Natural killer cell (primary cell): Measurements from ENCODE around the gene ADAM20. TPM values are rescaled to one million over a fixed set of nuclear protein-coding genes. Genes with fewer than 3 reads are reported as not detected.

Source experiments
- ATAC-seq, 3 donors: fragments of 150-1000 bp in 2 of 3; fragments of 200-7000 bp in 1 of 3; cut with Tn5 transposase; 1 replicate in 1 of 3; 2 replicates in 2 of 3; pipeline ENCODE4 v1.10.0; 2021; ENCODE audit warnings: mild to moderate bottlenecking in 2 of 3, moderate library complexity in 2 of 3
- DNase-seq, 2 donors: peaks; one replicate each; pipeline versions ENCODE4 v3.0.0 to v3.0.0-alpha.2; 2013 to 2021; ENCODE audit warnings: mixed read lengths in 1 of 2
- H3K27ac ChIP-seq: one replicate; pipeline ENCODE4 v1.5.1; 2013; ENCODE audit warnings: mild to moderate bottlenecking, low read length
- H3K27me3 ChIP-seq: one replicate; pipeline ENCODE4 v1.6.1; 2013; ENCODE audit warnings: low read length; ENCODE audit not compliant: control insufficient read depth, insufficient read depth
- H3K36me3 ChIP-seq: one replicate; pipeline ENCODE4 v1.6.1; 2013; ENCODE audit warnings: low read length; ENCODE audit not compliant: control insufficient read depth, insufficient read depth
- H3K4me1 ChIP-seq: one replicate; pipeline ENCODE4 v1.6.1; 2013; ENCODE audit warnings: low read length; ENCODE audit not compliant: control insufficient read depth, insufficient read depth
- H3K4me3 ChIP-seq: one replicate; pipeline ENCODE4 v1.5.1; 2013; ENCODE audit warnings: low read length
- H3K9me3 ChIP-seq: one replicate; pipeline ENCODE4 v1.6.1; 2013; ENCODE audit warnings: low read length; ENCODE audit not compliant: control insufficient read depth, insufficient read depth
- H3K27ac Mint-ChIP-seq, 2 donors: one replicate each; pipeline ENCODE4 v1.8.0; 2022; ENCODE audit warnings: mild to moderate bottlenecking in 2 of 2, mixed read lengths in 2 of 2, moderate library complexity in 1 of 2
- H3K27me3 Mint-ChIP-seq, 2 donors: one replicate each; pipeline ENCODE4 v1.8.0; 2022; ENCODE audit warnings: low read depth in 2 of 2, mixed read lengths in 2 of 2
- H3K36me3 Mint-ChIP-seq: one replicate; pipeline ENCODE4 v1.8.0; 2022; ENCODE audit warnings: mixed read lengths
- H3K4me1 Mint-ChIP-seq, 2 donors: one replicate each; pipeline ENCODE4 v1.8.0; 2022; ENCODE audit warnings: mixed read lengths in 2 of 2
- H3K4me3 Mint-ChIP-seq: one replicate; pipeline ENCODE4 v1.8.0; 2022; ENCODE audit warnings: mild to moderate bottlenecking, moderate library complexity, mixed read lengths
- H3K9me3 Mint-ChIP-seq, 2 donors: one replicate each; pipeline ENCODE4 v1.8.0; 2022; ENCODE audit warnings: mixed read lengths in 2 of 2
- WGBS: methylation state at CpG from one replicate; pipeline ENCODE4 v1.1.7; 2013; ENCODE audit warnings: missing lambda C conversion rate; ENCODE audit not compliant: insufficient coverage; 5-methylcytosine and 5-hydroxymethylcytosine counted together
- intact Hi-C: fragments of 100-400 bp; cut with micrococcal nuclease; formaldehyde crosslinking; loops from one replicate; pipeline ENCODE4 v1.14.2; 2022
- total RNA-seq, 4 donors: library from RNA; stranded (reverse); fragments of 120-200 nt in 1 of 4; gene quantifications; one replicate each; pipeline versions ENCODE4 v1.2.3 to v1.2.4, GENCODE V29; 2013 to 2022
- TF ChIP-seq, protein P1 (sequence below): fragments of 200-600 bp; IDR thresholded peaks from one replicate; pipeline ENCODE4 v1.8.0; 2022; ENCODE audit warnings: antibody characterized with exemption

The ADAM20 gene
- total RNA-seq, 3 donors from 2014 or later (not counting 1 experiment from before 2014, with no cell fraction given): 0.38 to 0.80 (median 0.63) TPM

DNA sequence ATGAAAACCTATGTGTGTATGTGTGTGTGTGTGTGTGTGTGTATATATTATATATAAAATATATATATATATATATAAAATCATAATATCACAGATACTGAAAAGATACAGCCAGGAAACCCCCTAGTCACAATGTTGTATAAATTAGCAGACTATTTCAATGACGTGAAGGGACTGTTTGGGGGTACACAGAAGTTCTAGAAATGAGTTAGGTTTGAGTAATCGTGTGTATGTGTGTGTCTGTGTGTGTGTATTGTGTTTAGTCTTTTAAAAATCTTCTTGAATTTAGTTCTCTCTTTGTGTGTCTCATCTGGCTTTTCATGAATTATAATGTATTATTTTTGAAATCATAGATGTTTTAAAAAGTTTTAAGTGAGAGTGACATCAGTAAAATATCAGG, 61.0 kb downstream of the ADAM20 start:
- no peaks in the 10 kb centered on the region for H3K9me3 Mint-ChIP-seq
- H3K4me3 Mint-ChIP-seq: no peak overlapping the region
- H3K4me1 ChIP-seq: no peaks in the 10 kb centered on the region
- no peak overlapping the region for H3K4me3 ChIP-seq
- no peaks in the 10 kb centered on the region for H3K9me3 ChIP-seq
- no peaks in the 10 kb centered on the region for H3K36me3 ChIP-seq
- 80% methylated on average over 2 of the region's 2 CpGs for WGBS
- TF ChIP-seq, protein P1, sequence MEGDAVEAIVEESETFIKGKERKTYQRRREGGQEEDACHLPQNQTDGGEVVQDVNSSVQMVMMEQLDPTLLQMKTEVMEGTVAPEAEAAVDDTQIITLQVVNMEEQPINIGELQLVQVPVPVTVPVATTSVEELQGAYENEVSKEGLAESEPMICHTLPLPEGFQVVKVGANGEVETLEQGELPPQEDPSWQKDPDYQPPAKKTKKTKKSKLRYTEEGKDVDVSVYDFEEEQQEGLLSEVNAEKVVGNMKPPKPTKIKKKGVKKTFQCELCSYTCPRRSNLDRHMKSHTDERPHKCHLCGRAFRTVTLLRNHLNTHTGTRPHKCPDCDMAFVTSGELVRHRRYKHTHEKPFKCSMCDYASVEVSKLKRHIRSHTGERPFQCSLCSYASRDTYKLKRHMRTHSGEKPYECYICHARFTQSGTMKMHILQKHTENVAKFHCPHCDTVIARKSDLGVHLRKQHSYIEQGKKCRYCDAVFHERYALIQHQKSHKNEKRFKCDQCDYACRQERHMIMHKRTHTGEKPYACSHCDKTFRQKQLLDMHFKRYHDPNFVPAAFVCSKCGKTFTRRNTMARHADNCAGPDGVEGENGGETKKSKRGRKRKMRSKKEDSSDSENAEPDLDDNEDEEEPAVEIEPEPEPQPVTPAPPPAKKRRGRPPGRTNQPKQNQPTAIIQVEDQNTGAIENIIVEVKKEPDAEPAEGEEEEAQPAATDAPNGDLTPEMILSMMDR: no peak
- no peaks in the 10 kb centered on the region for H3K27me3 ChIP-seq
- intact Hi-C loops: no loop called here
- H3K27me3 Mint-ChIP-seq: no peaks in the 10 kb centered on the region
- ATAC-seq (no peak), DNase-seq (no peak)
- H3K36me3 Mint-ChIP-seq: no peaks in the 10 kb centered on the region
- no peak overlapping the region for H3K27ac Mint-ChIP-seq
- H3K27ac ChIP-seq: no peak overlapping the region
- H3K4me1 Mint-ChIP-seq: no peaks in the 10 kb centered on the region

Other genes with a start within 250 kb of the ADAM20 start
- 10 to 100 TPM; 14.8 to 24.7 (median 21.6) TPM for gene COX16, start 175.3 kb downstream of the ADAM20 start, total RNA-seq
- 10 to 100 TPM in 2 of 3 donors, 1 to 10 TPM in 1; 9.1 to 16.6 (median 12.4) TPM for gene SYNJ2BP, start 117.9 kb downstream of the ADAM20 start, total RNA-seq
- gene ADAM21, start 82.8 kb downstream of the ADAM20 start, total RNA-seq: not detected
- gene MED6, start 65.7 kb upstream of the ADAM20 start, total RNA-seq: 100 to 1,000 TPM in 2 of 3 donors, 10 to 100 TPM in 1; 92.0 to 104 (median 102) TPM
- 1 to 10 TPM; 2.4 to 5.6 (median 3.8) TPM for gene TTC9, start 106.9 kb upstream of the ADAM20 start, total RNA-seq